HG02943 (cell line): ENCODE results near the gene AP1B1.
"Not testable (repeated sequence)": the region's sequence is repeated elsewhere in the genome, so short reads cannot be mapped to it uniquely, and the experiment has no call there.

Source experiments
- ATAC-seq: cut with Tn5 transposase; IDR thresholded peaks from one replicate; pipeline ENCODE4 v1.9.1; 2021; ENCODE audit warnings: mild to moderate bottlenecking, low read depth, moderate library complexity; ENCODE audit not compliant: unreplicated experiment

AP1B1 gene

DNA sequence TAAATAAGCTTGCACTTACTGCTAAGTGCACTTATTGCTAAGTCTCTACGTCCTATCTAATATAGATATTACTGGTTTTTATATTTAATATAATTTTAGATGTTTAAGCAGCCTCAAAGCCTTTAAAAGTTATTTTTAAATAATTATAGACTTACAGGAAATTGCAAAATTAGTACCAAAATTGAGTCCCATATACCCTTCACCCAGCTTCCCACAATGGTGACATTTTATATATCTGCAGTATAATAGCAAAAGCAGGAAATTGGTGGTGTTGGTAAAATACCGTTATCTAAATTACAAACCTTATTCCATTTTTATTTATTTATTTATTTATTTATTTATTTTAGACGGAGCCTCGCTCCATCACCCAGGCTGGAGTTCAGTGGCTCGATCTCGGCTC is 1.9 kb upstream of the AP1B1 start:
- no peak for ATAC-seq

DNA sequence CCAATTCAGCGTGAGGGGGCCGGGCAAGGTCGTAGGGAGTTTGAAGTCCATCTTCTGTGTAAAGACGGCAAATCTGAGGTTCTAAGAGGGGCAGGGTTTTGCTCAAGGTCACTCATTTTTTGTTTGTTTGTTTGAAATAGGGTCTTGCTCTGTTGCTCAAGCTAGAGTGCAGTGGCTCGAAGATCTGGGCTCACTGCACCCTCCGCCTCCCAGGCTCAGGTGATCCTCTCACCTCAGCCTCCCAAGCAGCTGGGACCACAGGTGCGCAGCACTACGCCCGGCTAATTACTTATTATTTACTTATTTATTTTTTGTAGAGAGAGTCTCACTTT is 355 bp upstream of the AP1B1 start:
- no peak for ATAC-seq

DNA sequence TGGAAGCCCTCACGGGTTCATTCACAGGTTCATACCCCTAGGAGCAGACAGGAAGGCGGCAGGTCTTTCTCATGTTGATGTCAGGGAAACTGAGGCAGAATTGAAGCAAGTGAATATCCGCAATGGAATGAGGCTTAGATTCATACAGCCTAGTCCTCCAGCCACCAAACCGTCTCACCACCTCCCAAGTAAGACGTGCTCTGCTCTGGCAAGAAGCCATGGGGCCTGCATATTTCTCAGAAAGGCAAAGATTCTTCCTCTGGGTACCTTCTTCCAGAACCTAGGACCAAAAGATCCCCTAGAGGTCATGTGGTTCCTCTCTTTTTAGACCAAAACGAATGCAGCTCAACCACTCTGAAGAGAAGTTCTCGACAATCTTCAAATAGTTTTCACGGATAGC is 1.7 kb downstream of the AP1B1 start:
- ATAC-seq: no peak

DNA sequence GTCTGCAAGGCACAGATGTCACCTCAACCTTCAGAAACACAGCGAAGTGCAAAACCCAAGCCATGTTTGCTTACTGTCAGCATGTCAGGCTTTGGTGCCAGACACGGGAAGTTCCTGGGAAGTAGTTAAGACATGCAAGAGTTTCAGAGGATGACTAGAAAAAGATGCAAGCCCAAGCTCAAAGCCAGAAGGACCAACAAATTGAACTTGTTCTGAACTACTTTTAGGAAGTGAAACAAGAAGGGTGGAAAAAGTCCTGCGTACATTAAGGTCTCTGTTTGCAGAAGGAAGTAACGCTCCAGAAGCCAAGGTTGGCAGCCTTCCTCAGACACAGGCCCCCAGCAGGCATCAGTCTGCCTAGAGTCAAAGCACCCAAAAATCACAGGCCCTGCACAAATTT is 2.6 kb downstream of the AP1B1 start:
- ATAC-seq: no peak

DNA sequence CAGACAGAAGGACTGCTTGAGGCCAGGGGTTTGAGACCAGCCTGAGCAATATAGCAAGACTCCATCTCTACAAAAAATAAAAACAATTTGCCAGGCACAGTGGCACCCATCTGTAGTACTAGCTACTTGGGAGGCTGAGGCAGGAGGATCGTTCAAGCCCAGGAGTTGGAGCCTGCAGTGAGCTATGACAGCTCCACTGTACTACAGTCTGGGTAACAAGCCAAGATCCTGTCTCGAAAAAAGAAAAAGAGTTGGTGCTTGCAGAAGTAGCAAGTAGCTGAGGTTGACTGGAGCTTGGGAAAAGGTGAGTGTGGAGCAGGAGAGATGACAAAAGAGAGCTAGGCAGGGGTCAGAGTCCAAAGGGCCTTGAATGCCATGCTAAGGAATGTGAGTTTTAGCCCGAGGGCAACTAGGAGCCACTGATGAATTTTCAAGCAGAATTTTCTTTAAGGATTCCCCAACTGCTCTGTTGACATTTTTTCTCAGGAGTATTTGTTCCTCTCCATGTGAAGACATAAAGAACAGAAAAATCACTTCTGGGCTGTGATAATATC is 3.1 kb downstream of the AP1B1 start:
- no peak for ATAC-seq

DNA sequence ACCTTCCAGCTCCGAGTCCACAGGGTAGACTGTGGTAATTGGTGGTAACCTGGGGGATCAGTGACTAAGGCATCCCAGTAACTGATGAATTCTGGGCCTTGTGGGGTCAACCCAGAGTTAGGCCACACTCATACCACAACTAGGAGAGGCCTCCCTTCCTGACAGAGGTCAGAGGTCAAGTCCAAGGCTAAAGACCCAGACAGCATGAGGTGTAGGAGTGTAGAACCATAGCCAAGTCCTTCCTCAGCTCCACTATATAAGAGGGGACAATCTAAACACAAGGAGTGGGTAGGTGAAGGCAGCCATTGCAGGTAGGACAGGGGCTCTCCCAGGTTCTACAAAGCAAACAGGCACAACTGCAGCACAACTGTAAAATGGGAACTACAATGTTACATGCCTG is 4.6 kb downstream of the AP1B1 start:
- ATAC-seq: no peak

DNA sequence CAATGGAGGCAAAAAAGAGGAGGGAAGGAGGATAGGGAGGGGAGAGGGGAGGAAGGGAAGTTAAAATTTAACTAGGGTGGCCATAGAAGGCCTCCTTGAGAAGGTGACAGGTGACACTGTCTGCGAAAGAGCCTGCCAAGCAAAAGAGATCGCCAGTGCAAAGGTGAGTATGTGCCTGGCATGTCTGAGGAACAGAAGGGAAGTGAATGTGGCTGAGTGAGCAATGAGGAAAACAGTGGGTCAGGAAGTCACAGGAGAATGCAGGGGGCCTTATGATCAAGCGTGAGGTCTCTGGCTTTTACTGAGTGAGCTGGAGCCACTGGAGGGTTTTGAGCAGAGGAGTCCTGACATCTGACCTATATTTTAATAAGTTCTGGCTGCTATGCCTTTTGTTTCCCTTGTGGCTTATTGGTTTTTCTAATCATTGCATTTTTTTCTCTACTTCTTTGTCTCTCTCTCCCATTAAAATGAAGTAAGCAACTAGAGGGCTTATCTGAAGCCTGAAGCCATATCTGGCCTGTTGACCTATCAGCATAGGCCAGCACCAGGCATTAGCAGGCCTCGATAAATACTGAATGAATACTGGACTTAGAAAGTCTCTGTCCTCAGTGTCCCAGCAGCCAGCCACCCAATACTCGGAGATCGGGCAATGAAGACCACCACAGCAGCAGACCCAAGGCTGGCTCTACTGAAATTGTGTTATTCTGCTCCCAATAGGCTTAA is 5.6 kb downstream of the AP1B1 start:
- ATAC-seq: no peak

DNA sequence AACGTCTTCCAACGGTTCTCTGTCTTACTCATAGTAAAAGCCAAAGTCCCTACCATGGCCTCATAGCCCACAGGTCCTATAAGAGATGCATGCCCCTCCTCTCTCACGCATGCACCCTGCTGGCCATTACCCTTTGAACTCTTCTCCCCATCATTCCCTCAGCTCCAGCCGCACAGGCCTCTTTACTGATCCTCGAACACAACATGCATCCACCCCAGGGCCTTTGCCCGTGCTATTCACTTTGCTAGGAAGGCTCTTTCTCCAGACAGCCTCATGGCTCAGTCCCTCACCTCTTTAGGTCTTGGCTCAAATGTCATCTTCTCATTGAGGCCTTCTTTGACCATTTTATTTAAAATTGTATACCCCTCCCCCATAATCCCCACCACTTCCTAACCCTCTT is 7.5 kb downstream of the AP1B1 start:
- no peak for ATAC-seq

DNA sequence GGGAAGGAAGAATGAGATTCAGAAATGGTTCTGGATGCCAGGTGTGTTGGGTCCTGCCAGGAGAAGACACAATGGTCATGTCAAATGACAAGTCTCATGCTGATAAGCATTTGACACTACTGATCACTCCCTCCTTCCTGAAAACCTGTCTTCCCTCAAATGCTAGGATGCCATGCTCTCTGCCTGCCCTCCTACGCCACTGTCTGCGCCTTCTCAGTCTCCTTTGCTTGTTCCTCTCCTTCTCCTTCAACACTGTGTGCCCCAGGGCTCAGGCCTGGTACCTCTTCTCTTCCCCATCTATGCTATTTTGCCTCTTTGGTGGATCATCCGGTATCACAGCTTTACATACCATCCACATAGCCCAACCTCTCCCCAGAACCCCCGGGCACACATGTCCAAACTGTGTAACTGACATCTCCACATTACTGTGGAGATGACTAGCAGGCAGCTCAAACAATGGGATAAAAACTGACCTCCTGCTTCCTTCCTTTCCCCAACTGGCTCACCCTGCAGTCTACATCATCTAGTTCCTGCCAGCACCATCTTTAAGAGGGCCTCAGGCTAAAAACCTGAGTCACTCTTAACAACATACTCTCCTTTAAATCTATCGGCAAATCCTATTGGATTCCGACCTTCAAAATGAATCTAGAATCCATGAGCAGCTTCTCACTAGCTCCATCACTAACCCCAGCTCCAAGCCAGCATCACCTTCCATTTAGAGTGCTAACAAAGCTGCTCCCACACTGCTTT is 8.2 kb downstream of the AP1B1 start:
- no peak for ATAC-seq

DNA sequence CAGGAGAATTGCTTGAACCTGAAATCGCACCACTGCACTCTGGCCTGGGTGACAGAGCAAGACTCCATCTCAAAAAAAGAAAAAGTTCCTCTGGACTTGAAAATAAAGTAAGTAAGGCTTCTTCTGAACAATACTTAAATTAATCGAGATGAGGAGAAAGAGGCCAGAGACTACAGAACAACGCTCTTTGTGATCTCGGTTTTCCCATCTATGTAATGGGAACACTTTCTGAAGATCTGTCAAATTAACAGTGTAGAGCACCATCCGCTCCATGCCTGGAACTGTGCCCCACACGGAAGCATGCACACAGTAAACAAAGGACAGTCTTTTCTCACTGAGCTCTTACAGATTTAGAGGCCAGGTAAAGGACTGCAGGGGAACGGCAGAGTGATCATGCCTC is 9.1 kb downstream of the AP1B1 start:
- no peak for ATAC-seq

DNA sequence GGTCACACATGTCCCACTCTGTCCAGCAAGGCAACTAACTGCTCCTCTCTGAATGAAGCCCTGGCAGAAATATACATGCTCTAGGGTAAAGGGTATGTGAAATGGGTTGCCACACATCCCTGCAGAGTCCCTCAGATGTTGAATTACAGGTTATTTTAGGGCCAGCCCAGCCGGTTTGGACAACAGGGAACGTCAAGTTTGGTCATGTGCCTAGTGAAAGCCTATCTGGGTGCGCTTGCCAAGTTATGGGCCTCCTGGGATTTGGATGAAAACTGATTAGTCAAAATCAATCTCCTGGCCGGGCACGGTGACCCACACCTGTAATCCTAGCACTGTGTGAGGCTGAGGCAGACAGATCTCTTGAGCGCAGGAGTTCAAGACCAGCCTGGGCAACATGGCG is 10.4 kb downstream of the AP1B1 start:
- no peak for ATAC-seq

DNA sequence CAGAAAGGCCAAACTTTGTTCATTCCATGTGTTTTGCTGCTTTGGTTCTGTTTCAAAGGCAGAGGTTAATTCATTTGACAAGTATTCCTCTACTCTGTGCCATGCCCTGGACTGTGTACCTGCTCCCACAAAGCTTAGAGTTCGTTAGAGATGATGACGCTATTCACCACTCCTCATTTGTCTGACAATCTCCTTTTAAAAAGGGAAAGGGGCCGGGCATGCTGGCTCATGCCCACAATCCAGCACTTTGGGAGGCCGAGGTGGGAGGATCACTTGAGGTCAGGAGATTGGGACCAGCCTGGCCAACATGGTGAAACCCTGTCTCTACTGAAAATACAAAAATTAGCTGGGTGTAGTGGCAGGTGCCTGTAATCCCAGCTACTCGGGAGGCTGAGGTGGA is 11.7 kb downstream of the AP1B1 start:
- ATAC-seq: not testable (repeated sequence)

DNA sequence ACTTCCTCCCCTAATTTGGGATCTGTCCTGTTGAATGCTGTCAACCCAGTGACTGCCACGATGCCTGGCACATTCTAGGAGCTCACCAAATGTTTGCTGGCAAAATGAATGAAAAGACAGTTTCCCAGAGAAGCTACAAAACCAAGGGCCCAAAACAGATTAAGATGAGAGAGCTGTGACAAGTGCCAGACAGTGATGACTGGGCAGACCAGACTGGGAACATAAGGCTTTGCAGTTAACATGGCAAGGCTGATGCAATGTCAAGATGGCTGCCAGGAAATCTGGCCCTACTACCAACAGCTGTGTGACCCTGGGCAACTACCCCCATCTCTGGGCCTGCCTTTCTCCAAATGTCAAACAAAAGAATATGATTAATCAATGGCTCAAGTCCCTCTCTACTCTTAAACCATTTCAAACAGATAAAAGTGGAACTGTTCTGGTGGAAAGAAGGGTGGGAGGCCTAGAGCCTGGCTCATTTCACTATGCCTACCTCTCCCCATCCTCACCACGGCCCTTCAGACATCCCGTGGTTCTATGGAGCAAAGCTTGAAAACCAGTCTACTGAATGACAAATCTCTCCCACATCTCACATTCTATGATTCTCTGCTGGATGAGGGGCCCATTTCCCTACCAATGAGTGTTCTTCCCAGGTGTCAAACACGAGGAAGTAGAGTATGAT is 12.8 kb downstream of the AP1B1 start:
- ATAC-seq: no peak

DNA sequence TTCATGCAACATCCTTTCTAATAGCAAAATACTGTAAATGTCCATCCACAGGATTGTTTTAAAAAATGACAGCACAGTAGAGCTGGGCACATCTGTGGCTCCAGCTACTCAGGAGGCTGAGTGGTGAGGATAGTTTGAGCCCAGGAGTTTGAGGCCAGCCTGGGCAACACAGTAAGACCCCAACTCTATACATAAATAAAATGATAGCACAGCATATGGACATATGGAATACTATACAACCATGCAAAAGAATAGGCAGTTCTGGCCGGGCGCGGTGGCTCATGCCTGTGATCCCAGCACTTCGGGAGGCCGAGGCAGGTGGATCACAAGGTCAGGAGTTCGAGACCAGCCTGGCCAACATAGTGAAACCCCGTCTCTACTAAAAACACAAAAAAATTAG is 13.6 kb downstream of the AP1B1 start:
- ATAC-seq: not testable (repeated sequence)

DNA sequence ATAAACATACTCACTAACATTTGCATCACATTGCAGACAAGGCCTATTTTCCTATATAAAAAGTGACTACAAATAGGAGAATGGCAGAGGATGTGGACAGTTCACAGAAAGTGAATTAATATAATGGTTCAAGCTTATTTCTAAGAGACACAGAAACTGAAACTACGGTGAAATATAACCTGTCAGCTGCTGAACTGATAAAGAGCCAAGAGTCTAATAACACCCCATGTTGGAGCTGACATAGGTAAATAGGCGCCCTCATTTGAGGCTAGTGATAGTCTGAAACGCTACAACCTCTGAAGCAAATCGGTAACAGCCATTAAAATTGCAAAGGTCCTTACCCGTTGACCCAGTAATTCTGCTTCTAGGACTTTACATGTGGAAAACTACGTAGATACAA is 14.0 kb downstream of the AP1B1 start:
- ATAC-seq: no peak

DNA sequence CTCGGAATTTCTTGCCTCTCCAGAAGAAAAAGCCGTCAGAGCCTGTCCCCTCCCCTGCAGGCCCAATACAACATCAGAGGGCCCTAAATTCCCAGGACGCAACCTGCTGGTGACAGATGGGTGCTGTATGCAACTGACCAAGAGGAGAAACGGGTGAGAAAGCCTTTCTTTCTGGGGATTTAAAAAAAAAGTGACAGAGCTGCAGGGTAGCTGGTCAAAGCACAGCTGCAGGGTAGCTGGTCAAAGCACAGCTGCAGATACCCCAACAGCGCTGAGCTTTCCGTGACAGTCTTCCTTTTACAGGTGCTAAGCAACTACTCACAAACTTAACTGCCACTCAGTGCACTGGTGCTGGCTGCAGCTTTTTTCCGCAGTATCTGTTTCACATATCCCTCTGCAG is 17.8 kb downstream of the AP1B1 start:
- no peak for ATAC-seq

DNA sequence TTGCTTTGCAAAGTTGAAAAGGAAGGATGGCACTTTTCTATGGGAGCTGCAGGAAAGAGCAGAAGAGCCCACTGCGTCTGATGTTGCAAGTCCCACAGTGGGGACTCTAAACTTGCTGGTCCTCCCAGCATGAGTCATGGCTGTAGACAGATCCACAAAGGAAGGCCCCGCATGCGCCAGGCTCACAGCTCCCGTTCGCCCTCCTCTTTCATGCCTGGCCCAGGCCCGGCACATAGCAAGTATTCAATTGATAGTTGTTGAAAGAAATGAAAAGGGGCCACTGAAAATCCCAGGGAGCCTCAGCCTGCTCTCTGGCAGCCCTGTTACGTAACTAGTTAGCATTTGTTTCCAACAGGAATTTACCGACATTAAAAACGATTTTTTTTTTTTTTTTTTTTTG is 18.9 kb downstream of the AP1B1 start:
- no peak for ATAC-seq

DNA sequence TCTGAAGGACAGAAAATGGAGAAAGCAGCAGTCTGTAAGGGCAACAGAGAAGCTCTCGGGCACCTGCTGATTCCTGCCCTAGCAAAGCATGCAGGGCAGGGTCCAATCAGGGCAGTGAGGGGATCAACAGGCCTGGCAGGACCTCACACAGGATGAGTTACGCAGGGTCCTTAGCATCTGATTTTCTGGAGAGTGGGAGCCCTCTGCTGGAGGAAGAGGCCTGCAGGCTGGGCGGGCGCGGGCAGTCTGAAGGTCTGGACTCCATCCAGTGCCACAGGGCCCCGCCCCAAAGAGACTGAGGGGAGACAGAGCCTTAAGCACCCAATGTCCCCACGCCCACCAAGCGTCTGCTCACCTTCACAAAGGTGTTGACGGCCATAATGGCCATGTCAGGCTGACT is 28.9 kb downstream of the AP1B1 start:
- ATAC-seq: no peak

DNA sequence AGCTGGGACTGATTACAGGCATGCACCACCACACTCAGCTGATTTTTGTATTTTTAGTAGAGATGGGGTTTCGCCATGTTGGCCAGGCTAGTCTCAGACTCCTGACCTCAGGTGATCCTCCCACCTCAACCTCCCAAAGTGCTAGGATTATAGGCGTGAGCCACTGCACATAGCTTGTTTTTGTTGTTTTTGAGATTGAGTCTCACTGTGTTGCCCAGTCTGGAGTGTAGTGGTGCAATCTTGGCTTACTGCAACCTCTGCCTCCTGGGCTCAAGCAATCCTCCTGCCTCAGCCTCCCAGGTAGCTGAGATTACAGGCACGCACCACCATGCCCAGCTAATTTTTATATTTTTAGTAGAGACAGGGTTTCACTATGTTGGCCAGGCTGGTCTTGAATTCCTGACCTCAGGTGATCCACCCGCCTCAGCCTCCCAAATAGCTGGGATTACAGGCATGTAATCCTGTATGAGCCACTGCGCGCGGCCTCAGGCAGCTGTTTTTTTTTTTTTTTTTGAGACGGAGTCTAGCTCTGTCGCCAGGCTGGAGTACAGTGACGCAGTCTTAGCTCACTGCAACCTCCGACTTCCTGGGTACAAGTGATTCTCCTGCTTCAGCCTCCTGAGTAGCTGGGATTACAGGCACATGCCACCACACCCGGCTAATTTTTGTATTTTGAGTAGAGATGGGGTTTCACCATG is 31.0 kb downstream of the AP1B1 start:
- ATAC-seq: not testable (repeated sequence)

DNA sequence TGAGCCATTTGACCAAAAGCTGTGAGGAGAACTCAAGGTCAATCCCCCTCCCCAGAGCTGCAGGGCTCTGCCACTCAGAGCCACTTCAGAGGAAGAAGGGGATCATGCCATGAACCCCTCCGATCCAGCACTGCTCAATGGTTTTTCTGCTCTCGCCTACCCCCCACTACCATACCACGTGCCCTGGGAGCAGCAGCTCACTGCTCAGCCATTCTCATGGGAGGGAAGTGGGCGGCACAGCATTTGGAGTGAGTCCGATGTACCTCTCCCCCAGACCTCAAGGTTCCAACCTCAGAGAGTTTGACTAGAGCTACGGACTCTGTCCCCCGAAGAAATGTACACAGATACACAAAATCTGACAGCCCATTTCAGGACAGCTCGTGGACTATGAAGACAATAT is 34.5 kb downstream of the AP1B1 start:
- ATAC-seq: no peak

DNA sequence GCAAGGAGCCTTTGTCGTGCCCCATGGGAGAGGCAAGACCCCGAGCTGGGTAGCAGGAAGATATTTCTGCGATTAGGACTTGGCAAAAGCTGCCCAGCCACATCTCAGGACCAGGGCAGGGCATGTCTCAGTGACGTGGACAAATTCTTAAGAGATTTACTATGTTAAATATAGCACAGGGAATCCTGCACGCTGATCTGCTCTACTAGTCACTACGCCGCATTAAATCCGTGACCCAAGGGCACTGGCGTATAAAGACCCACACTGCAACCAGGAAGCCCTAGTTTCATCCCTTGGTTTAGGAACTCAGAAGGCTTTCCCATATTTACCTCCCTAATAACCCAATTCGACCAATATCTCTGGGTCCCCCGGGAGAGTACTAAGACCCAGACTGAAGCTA is 35.1 kb downstream of the AP1B1 start:
- ATAC-seq: no peak
